GM18499 (cell line): Measurements from ENCODE around the gene DBP.
"Not testable (repeated sequence)": the region's sequence is repeated elsewhere in the genome, so short reads cannot be mapped to it uniquely, and the experiment has no call there.

Experiments
- ATAC-seq: cut with Tn5 transposase; IDR thresholded peaks from one replicate; pipeline ENCODE4 v1.9.1; 2021; ENCODE audit warnings: moderate number of reproducible peaks; ENCODE audit not compliant: insufficient read depth, unreplicated experiment

DBP gene

DNA sequence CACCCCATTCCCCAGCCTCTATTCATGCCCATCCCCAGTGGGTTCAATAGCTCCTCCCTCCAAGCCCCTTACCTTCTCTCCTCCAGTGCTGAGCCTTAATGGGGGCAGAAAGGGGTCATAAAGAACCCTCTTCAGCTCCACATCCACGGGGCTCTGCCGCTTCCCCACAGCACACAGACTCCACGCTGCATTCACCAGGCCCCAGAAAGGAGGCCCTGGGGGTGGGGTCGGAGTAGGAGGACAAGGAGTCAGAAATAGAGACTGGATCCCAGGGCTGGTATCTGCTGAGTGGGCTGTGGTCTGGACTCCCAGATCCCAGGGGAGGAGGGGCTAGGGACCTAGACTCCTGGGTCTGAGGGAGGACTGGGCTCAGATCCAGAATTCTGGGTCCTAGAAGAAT, 7.2 kb upstream of the DBP start:
- no peak for ATAC-seq

- ATAC-seq = no peak
Observed at GRCh38 chr19:48642862-48643261, 5.7 kb upstream of the DBP start.

- no peak for ATAC-seq
Observed at GRCh38 chr19:48641850-48642249, 4.7 kb upstream of the DBP start.

- ATAC-seq = no peak
Observed at GRCh38 chr19:48639483-48640375, 2.5 kb upstream of the DBP start.

- ATAC-seq = no peak
Observed at GRCh38 chr19:48638831-48639381, 1.7 kb upstream of the DBP start.

DNA sequence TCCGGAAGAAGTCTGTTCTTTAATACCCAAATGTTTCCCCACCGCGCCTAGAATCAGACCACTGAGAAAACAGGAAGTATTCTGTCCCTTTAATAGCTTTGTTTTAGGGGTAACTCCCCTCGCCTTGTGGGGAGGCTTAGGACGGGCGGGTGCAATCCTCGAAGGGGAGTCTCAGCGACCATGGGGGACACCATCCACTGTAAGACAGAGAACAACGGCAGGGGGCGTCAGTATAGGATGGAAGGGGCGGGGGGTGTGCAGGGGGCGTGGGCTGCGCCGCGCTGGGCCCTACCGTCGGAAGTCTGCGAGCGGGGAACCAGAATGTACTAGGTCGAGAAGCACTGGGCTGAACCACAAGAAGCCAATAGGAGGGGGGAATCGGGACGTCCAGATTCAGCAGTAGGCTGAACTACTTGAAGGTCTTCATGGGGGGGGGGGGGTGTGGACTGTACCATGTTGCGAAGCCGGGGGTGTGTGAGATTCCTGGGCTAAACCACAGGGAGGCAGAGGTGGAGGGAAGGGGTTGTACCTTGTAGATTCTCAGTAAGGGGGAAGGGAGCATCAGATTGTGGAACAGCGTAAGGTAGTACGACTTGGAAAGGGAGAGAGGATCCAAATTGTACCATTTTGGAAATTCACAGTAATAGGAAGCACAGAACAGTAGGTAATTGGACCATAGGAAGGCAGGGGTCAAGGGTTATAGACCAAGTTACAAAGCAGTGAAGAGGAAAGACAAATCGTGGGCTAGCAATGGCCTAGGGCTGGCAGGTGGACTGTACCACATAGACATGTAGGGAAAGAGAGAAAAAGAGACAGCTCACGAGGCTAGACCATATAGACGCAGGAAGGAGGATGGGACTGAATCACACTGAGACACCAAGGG, 1.0 kb upstream of the DBP start:
- ATAC-seq = peak; percentile 3

- ATAC-seq = peak; percentile 44
Observed at GRCh38 chr19:48637449-48637947, 319 bp upstream of the DBP start.

GRCh38 chr19:48635966-48636858, 967 bp downstream of the DBP start:
- ATAC-seq = no peak

GRCh38 chr19:48635263-48635965, 1.8 kb downstream of the DBP start:
- no peak for ATAC-seq

GRCh38 chr19:48634424-48635262, 2.5 kb downstream of the DBP start:
- no peak for ATAC-seq

GRCh38 chr19:48634036-48634342, 3.2 kb downstream of the DBP start:
- ATAC-seq = no peak

GRCh38 chr19:48633148-48634035, 3.8 kb downstream of the DBP start:
- ATAC-seq = no peak

GRCh38 chr19:48632692-48633147, 4.5 kb downstream of the DBP start:
- no peak for ATAC-seq

GRCh38 chr19:48632286-48632685, 4.9 kb downstream of the DBP start:
- not testable (repeated sequence) for ATAC-seq

DNA sequence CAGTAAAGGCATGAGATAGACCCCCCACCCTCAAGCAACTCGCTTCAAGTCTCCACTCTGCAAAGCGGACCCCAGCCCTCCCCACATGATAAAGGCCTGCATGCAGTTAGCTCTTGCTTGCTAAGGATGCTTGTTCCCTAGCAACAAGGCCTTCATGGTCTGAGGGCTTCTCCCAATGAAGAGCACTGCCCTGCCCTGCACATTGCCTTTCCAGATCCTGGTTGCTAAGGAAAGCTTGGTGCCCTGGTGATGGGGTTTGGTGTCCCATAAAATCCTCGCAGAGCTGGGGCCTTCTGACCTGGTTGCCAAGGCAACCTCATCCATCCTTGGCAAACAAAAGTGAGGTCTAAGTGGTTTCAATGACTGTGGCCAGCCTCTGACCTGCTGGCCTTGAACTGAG, 6.0 kb downstream of the DBP start:
- ATAC-seq = no peak

- no peak for ATAC-seq
Observed at GRCh38 chr19:48630296-48631063, 6.7 kb downstream of the DBP start.
